ENCODE measurements around the gene ZNF813. TPM values are rescaled to one million over a fixed set of nuclear protein-coding genes. Genes with fewer than 3 reads are reported as not detected.

The ZNF813 gene
- polyA plus RNA-seq, 1 donor (not counting 4 experiments of a cell fraction or from before 2014, with no cell fraction given) = 2.5 TPM

GRCh38 chr19:53424968-53425597, 42.5 kb upstream of the ZNF813 start:
- Histone ChIP-seq H3K9me1 (ENCODE audit: control insufficient read depth, extremely low read depth, insufficient read depth, low read length) (no peaks in the 10 kb centered on the region), H3K79me2 (ENCODE audit: control insufficient read depth, insufficient read depth, low read length) (no peaks in the 10 kb centered on the region), H3K4me2 (ENCODE audit: control insufficient read depth, extremely low read depth, insufficient read depth, low read depth, low read length) (no peak overlapping the region), H3K4me1 (ENCODE audit: control insufficient read depth, extremely low read depth, insufficient read depth, low read length) (no peaks in the 10 kb centered on the region), H3K27me3 (ENCODE audit: control insufficient read depth, extremely low read depth, insufficient read depth, low read length) (no peaks in the 10 kb centered on the region), H2AFZ (ENCODE audit: control insufficient read depth, low read length) (no peak overlapping the region), H3K36me3 (ENCODE audit: control insufficient read depth in 2 of 2, extremely low read depth in 1 of 2, insufficient read depth in 2 of 2, low read length in 2 of 2) (no peaks in the 10 kb centered on the region), H4K20me1 (ENCODE audit: control insufficient read depth, extremely low read depth, insufficient read depth, low read length) (no peaks in the 10 kb centered on the region), H3K27ac (ENCODE audit: control insufficient read depth, insufficient read depth, low read length) (no peak overlapping the region), H3K9me3 (ENCODE audit: control insufficient read depth, low read depth, low read length) (no peaks in the 10 kb centered on the region), H3K4me3 (ENCODE audit: control insufficient read depth in 2 of 3, extremely low read depth in 1 of 3, insufficient read depth in 2 of 3, low read depth in 1 of 3, low read length in 3 of 3) (no peak overlapping the region), H3K9ac (ENCODE audit: control insufficient read depth, extremely low read depth, insufficient read depth, low read length) (no peak overlapping the region)
- dilution Hi-C loops (cut with MboI; ENCODE audit: extremely low pct_ligation_motif_present, low sequenced_read_pairs) = no loop called here
- no peak for FAIRE-seq
- DNase-seq (ENCODE audit: low read depth, low spot score) = peak; percentile 11
- no peak for TF ChIP-seq EZH2 (IDR thresholded peaks at IDR 0.05; ENCODE audit: low read length)
- TF ChIP-seq CTCF (optimal IDR thresholded peaks at IDR 0.05 in 1 of 3, IDR thresholded peaks at IDR 0.05 in 1 of 3, conservative IDR thresholded peaks at IDR 0.05 in 1 of 3; ENCODE audit: extremely low read depth in 1 of 3, insufficient read depth in 2 of 3, low read length in 3 of 3) = peak; percentile 62 to 82 (median 78)

DNA sequence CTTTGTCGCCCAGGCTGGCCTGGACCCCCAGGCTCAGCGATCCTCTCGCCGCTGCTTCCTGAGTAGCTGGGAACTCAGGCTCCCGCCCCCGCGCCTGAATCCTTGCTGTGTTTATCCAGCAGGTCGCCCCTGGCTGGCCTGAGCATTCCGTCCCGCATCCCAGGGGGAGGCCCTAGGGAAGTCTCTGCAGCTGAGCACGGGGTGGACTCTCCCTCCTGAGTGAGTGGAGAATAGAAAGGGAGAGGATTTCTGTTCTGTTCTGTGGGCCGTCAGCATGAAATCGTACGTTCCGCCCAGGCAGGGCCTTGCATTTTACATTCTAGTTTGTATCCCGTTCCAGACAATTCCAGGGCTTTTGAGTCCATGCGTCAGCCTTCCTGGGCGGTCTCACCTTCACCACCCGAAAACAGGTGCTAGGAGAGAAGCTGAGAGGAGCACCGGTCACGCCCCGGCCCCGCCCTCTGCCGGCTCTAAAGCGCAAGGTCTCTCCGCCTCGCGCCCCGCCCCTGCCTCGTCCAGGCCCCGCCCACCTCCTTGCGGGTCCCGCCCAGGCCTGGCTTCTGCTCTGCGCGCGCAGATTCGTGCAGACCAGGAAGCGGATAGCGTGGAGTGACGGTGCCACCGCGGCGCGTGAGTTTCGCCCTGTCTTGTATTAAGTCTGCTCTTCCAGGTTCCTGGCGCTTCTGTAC, 36.0 kb upstream of the ZNF813 start, which contains the start of gene ZNF761:
Gene ZNF761 (plus strand): TSS at position 586 of the 689 bp plus-strand sequence. CDS start 15,285 bp downstream, outside the sequence.
- dilution Hi-C loops (cut with MboI; ENCODE audit: extremely low pct_ligation_motif_present, low sequenced_read_pairs) = no loop called here
- peaks cover 0 to 3% of the 10 kb centered on the region in 2 experiments for H3K36me3 ChIP-seq (ENCODE audit: control insufficient read depth in 2 of 2, extremely low read depth in 1 of 2, insufficient read depth in 2 of 2, low read length in 2 of 2)
- no peaks in the 10 kb centered on the region for H3K9me3 ChIP-seq (ENCODE audit: control insufficient read depth, low read depth, low read length)
- H3K27me3 ChIP-seq (ENCODE audit: control insufficient read depth, extremely low read depth, insufficient read depth, low read length) = no peaks in the 10 kb centered on the region
- TF ChIP-seq CTCF (optimal IDR thresholded peaks at IDR 0.05 in 1 of 3, IDR thresholded peaks at IDR 0.05 in 1 of 3, conservative IDR thresholded peaks at IDR 0.05 in 1 of 3; ENCODE audit: extremely low read depth in 1 of 3, insufficient read depth in 2 of 3, low read length in 3 of 3) (peak in 1 of 3 experiments; percentile 24), EZH2 (IDR thresholded peaks at IDR 0.05; ENCODE audit: low read length) (no peak)
- peaks cover 8% of the 10 kb centered on the region for H3K4me1 ChIP-seq (ENCODE audit: control insufficient read depth, extremely low read depth, insufficient read depth, low read length)
- peak within 1 kb of the TSS; percentile 81 to 84 (median 82) for H3K4me3 ChIP-seq (ENCODE audit: control insufficient read depth in 2 of 3, extremely low read depth in 1 of 3, insufficient read depth in 2 of 3, low read depth in 1 of 3, low read length in 3 of 3)
- peak within 1 kb of the TSS; percentile 76 for H3K4me2 ChIP-seq (ENCODE audit: control insufficient read depth, extremely low read depth, insufficient read depth, low read depth, low read length)
- H4K20me1 ChIP-seq (ENCODE audit: control insufficient read depth, extremely low read depth, insufficient read depth, low read length) = no peaks in the 10 kb centered on the region
- peak within 1 kb of the TSS; percentile 93 for H3K9ac ChIP-seq (ENCODE audit: control insufficient read depth, extremely low read depth, insufficient read depth, low read length)
- H3K27ac ChIP-seq (ENCODE audit: control insufficient read depth, insufficient read depth, low read length) = peak within 1 kb of the TSS; percentile 90
- FAIRE-seq (peak; percentile 75), DNase-seq (ENCODE audit: low read depth, low spot score) (peak; percentile 82)
- peak within 1 kb of the TSS; percentile 97 for H2AFZ ChIP-seq (ENCODE audit: control insufficient read depth, low read length)
- no peaks in the 10 kb centered on the region for H3K9me1 ChIP-seq (ENCODE audit: control insufficient read depth, extremely low read depth, insufficient read depth, low read length)
- peaks cover 24% of the 10 kb centered on the region for H3K79me2 ChIP-seq (ENCODE audit: control insufficient read depth, insufficient read depth, low read length)

Measured in keratinocyte (primary cell).